ENCODE measurements around the gene CABP2. TPM values are rescaled to one million over a fixed set of nuclear protein-coding genes. Genes with fewer than 3 reads are reported as not detected.

CABP2 gene
- not detected in 2 replicates for total RNA-seq

GRCh38 chr11:67522844-67523555 is at the start of gene CABP2:
TSS of gene CABP2 (minus strand) at chr11:67523446. CDS start at chr11:67523326, 120 bp downstream.

GRCh38 chr11:67507864-67508485 is 15.3 kb downstream of the CABP2 start, which contains the start of gene CDK2AP2:
TSS of gene CDK2AP2 (minus strand) at chr11:67508162. CDS start at chr11:67508082, 80 bp downstream.

GRCh38 chr11:67504950-67505581 is 18.2 kb downstream of the CABP2 start, which contains the start of gene PITPNM1:
TSS of gene PITPNM1 (minus strand) at chr11:67505363. CDS start at chr11:67504180, 1,183 bp downstream.

DNA sequence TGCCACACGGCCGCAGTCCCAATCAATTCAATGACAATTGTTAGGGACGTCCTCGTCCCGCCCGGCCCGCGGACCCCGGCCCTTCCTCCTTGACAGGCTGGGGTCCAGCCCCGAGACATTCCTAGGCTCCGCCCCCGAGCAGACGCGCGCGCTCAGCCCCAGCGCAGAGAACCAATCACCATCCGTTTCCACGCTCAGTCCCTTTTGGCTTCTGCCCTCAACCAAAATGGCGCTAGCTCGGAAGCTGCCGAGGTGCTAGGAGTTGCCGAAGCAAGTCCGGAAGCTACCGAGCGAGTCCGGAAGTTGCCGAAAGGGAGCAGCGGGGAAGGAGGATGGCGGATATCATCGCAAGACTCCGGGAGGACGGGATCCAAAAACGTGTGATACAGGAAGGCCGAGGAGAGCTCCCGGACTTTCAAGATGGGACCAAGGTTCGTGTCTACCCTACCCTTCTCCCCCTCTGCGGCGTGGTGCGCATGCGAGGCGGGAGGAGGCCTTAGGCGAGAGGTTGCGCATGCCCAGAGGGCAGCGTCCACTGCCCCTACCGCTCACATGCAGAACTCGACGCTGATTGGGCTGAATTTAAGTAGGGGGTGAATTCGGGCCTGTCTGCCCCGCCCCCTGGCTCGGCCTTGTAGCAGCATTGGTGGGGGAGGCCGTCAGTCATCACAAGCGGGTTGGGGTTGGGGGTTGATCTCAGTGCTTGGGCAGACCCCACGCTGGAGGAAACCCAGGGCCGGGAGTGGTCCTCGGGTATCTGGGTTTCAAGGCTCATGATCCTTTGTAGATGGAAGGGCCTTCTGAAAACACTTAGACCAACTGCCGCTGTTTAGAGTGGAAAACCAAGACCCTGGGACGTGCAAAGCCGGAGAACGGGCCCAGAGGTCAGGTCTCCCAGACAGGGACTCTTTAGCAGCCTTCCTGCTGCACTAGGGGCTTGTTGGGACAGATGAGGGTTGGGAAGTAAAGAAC is 40.1 kb downstream of the CABP2 start, which contains the start of gene AIP:
Gene AIP, plus strand, starts transcription at position 200 of the 972 bp plus-strand sequence. Its CDS starts 133 bp downstream, at position 333.

Small RNA genes lying within 50 kb of the gene (small RNA-seq; reads per million reads assigned to genes)
- not detected for gene MIR6752 (ENCODE audit: low replicate concordance)

Other genes starting within 250 kb of the CABP2 start
- 30.2 and 40.7 TPM in 2 replicates for gene ANKRD13D, start 234.1 kb downstream of the CABP2 start, total RNA-seq
- gene SSH3, start 219.9 kb downstream of the CABP2 start, total RNA-seq: 7.7 and 10.3 TPM in 2 replicates
- gene POLD4, start 169.9 kb downstream of the CABP2 start, total RNA-seq: 73.3 and 120 TPM in 2 replicates
- gene CLCF1, start 149.8 kb downstream of the CABP2 start, total RNA-seq: 5.2 and 5.5 TPM in 2 replicates
- gene RAD9A, start 131.5 kb downstream of the CABP2 start, total RNA-seq: 6.3 and 18.8 TPM in 2 replicates
- 293 and 375 TPM in 2 replicates for gene PPP1CA, start 121.6 kb downstream of the CABP2 start, total RNA-seq
- gene TBC1D10C, start 119.4 kb downstream of the CABP2 start, total RNA-seq: not detected in 2 replicates
- under 0.01 and 0.22 TPM in 2 replicates for gene CARNS1, start 107.8 kb downstream of the CABP2 start, total RNA-seq
- 59.7 and 71.3 TPM in 2 replicates for gene RPS6KB2, start 95.0 kb downstream of the CABP2 start, total RNA-seq
- gene PTPRCAP, start 85.8 kb downstream of the CABP2 start, total RNA-seq: 0.29 and 1.3 TPM in 2 replicates
- gene CORO1B, start 80.0 kb downstream of the CABP2 start, total RNA-seq: 115 and 145 TPM in 2 replicates
- gene GPR152, start 70.7 kb downstream of the CABP2 start, total RNA-seq: not detected in 2 replicates
- not detected in 2 replicates for gene CABP4, start 68.1 kb downstream of the CABP2 start, total RNA-seq
- 12.2 and 44.2 TPM in 2 replicates for gene TMEM134, start 54.2 kb downstream of the CABP2 start, total RNA-seq
- gene AIP, start 40.4 kb downstream of the CABP2 start, total RNA-seq: 33.9 and 87.1 TPM in 2 replicates
- gene PITPNM1, start 18.1 kb downstream of the CABP2 start, total RNA-seq: 31.3 and 33.5 TPM in 2 replicates
- gene CDK2AP2, start 15.3 kb downstream of the CABP2 start, total RNA-seq: 27.1 and 67.6 TPM in 2 replicates
- gene GSTP1, start 60.4 kb upstream of the CABP2 start, total RNA-seq: 489 and 520 TPM in 2 replicates
- 154 and 199 TPM in 2 replicates for gene NDUFV1, start 83.5 kb upstream of the CABP2 start, total RNA-seq
- gene NUDT8, start 106.5 kb upstream of the CABP2 start, total RNA-seq: 4.6 and 7.7 TPM in 2 replicates
- gene TBX10, start 116.3 kb upstream of the CABP2 start, total RNA-seq: not detected in 2 replicates
- gene ACY3, start 127.3 kb upstream of the CABP2 start, total RNA-seq: not detected in 2 replicates
- not detected in 2 replicates for gene ALDH3B2, start 151.2 kb upstream of the CABP2 start, total RNA-seq